ENCODE results near the gene FRAS1. TPM values are rescaled to one million over a fixed set of nuclear protein-coding genes. Genes with fewer than 3 reads are reported as not detected.
A peak's percentile ranks its signal among the peaks of the same experiment; 100 is the strongest.
"Not testable (repeated sequence)": the region's sequence is repeated elsewhere in the genome, so short reads cannot be mapped to it uniquely, and the experiment has no call there.

Gene FRAS1
- total and polyA plus RNA-seq, 4 experiments from 2014 or later, result not detected

DNA sequence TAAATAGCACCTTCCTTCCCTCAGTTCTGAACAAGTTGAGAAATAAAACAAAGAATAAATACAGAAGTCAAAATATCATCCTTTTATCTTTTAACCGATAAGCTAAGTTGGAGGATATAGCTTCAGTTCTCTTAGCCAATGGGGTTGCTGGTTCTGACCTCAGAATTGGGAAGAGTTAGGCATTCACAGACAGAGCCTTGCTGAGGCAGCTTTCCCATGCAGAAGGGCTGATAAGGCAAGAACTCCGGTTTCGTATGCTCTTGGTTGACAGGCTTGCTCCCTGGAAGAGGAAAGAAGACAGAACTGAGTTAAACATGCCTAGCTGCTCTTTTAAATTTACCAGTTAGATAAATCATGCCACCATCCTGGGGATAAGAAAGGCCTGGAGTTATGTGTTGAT lies 17.6 kb downstream of the FRAS1 start:
- Histone ChIP-seq H3K36me3 (ENCODE audit: insufficient read depth, low read length) (no peaks in the 10 kb centered on the region), H3K27ac (ENCODE audit: low read depth, low read length) (no peak overlapping the region), H3K4me3 (ENCODE audit: low read length in 2 of 2) (no peak overlapping the region), H3K4me1 (ENCODE audit: insufficient read depth, low read length) (no peaks in the 10 kb centered on the region), H3K27me3 (ENCODE audit: insufficient read depth, low read length) (no peaks in the 10 kb centered on the region), H3K9me3 (ENCODE audit: control insufficient read depth in 1 of 2, low read length in 2 of 2) (no peaks in the 10 kb centered on the region)
- no peaks in the 10 kb centered on the region for H3K4me1 Mint-ChIP-seq
- intact Hi-C loops (cut with micrococcal nuclease), result no loop called here
- ChIA-PET CTCF (ENCODE audit: partially characterized antibody) (no interaction called here), POLR2A (ENCODE audit: partially characterized antibody) (no interaction called here)
- no peaks in the 10 kb centered on the region for H3K36me3 Mint-ChIP-seq
- H3K9me3 Mint-ChIP-seq, result no peaks in the 10 kb centered on the region
- H3K27me3 Mint-ChIP-seq, result peaks cover 14 to 28% of the 10 kb centered on the region in 2 donors
- no peak for DNase-seq
- no peak overlapping the region for H3K27ac Mint-ChIP-seq
- no peak overlapping the region for H3K4me3 Mint-ChIP-seq

DNA sequence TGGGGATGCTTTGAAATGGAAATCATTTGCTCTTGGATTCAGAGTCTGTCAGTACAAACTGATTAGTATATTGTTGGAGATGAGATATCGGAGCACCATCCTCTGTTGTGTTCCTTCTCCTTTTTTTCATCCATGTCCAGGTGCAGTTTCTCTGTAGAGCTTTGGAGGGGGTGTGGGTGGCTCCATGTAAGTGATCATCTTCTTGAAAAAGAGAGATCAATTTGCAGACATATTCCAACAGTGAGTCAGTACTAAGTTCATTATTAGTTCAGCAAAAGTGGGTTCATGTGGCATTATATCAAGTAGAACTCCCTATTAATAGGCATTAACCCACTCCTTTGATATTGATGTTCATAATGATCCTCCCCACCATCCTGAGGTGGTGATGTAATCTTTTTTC lies 18.9 kb downstream of the FRAS1 start:
- H3K36me3 ChIP-seq (ENCODE audit: insufficient read depth, low read length), result no peaks in the 10 kb centered on the region
- Mint-ChIP-seq H3K27me3 (peaks cover 11 to 24% of the 10 kb centered on the region in 2 donors), H3K9me3 (no peaks in the 10 kb centered on the region), H3K4me3 (no peak overlapping the region), H3K27ac (no peak overlapping the region), H3K4me1 (no peaks in the 10 kb centered on the region), H3K36me3 (no peaks in the 10 kb centered on the region)
- intact Hi-C loops (cut with micrococcal nuclease), result no loop called here
- H3K4me1 ChIP-seq (ENCODE audit: insufficient read depth, low read length), result no peaks in the 10 kb centered on the region
- DNase-seq, result no peak
- ChIA-PET POLR2A (ENCODE audit: partially characterized antibody) (no interaction called here), CTCF (ENCODE audit: partially characterized antibody) (no interaction called here)
- H3K27me3 ChIP-seq (ENCODE audit: insufficient read depth, low read length), result no peaks in the 10 kb centered on the region
- no peak overlapping the region for H3K27ac ChIP-seq (ENCODE audit: low read depth, low read length)
- H3K9me3 ChIP-seq (ENCODE audit: control insufficient read depth in 1 of 2, low read length in 2 of 2), result no peaks in the 10 kb centered on the region
- no peak overlapping the region for H3K4me3 ChIP-seq (ENCODE audit: low read length in 2 of 2)

DNA sequence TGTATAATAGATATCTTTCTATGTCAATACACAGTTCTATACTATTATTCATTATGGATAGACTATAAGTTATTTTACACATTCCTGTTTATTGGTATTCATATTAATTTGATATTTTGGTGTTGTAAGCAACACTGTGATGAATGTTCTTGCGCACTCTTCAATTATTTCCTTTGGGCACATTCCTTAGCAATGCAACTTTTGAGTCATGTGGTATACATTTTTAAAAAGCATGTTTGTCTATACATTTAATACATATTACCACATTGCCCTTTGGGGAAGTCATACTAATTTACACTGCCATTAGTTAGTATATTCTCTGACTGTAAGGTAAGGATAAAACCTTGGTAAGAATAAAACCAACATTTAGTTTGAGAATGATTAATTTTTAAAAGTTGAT lies 21.0 kb downstream of the FRAS1 start:
- no peak for DNase-seq
- Mint-ChIP-seq H3K27me3 (peaks cover 11 to 21% of the 10 kb centered on the region in 2 donors), H3K9me3 (no peaks in the 10 kb centered on the region), H3K36me3 (no peaks in the 10 kb centered on the region), H3K27ac (no peak overlapping the region), H3K4me1 (no peaks in the 10 kb centered on the region), H3K4me3 (no peak overlapping the region)
- Histone ChIP-seq H3K36me3 (ENCODE audit: insufficient read depth, low read length) (no peaks in the 10 kb centered on the region), H3K9me3 (ENCODE audit: control insufficient read depth in 1 of 2, low read length in 2 of 2) (no peaks in the 10 kb centered on the region), H3K4me3 (ENCODE audit: low read length in 2 of 2) (no peak overlapping the region), H3K27ac (ENCODE audit: low read depth, low read length) (no peak overlapping the region), H3K27me3 (ENCODE audit: insufficient read depth, low read length) (no peaks in the 10 kb centered on the region), H3K4me1 (ENCODE audit: insufficient read depth, low read length) (no peaks in the 10 kb centered on the region)
- CTCF ChIA-PET (ENCODE audit: partially characterized antibody), result no interaction called here
- intact Hi-C loops (cut with micrococcal nuclease), result no loop called here
- POLR2A ChIA-PET (ENCODE audit: partially characterized antibody), result no interaction called here

DNA sequence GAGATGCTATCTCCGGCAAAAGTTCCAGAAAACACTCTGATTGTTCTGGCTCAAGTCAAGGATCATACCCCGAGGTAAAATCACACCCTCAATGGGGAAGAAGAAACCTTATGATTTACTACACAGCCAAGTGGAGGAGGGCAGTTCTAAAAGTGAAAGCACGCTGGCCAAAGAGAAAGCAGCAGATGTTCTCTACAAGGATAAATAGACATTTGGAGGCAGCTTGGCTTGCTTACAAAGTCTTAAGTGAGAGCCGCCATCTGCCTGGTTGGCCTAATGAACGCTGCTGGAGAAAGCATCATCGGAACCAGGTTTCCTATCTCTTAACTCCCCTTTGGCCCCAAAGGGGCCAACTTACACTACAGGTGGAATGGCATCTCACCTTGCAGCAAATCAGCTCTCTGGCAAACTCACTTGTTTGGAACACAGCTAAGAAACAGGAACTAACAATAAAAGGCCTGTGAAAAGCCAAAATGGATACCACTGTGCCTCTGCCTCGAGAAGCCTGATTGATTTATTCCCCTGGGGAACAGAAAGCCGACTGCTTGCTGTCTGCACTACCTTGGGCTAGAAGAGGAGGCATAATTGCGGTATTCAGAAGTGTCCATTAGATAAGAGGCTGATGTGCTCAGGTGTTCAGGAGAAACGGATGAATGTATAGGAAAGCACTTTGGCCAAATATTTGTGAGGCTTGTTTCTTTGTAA lies 22.8 kb downstream of the FRAS1 start:
- Mint-ChIP-seq H3K9me3 (no peaks in the 10 kb centered on the region), H3K4me1 (no peaks in the 10 kb centered on the region), H3K27me3 (peaks cover 11 to 12% of the 10 kb centered on the region in 2 donors), H3K27ac (no peak overlapping the region), H3K4me3 (no peak overlapping the region), H3K36me3 (no peaks in the 10 kb centered on the region)
- intact Hi-C loops (cut with micrococcal nuclease), result no loop called here
- POLR2A ChIA-PET (ENCODE audit: partially characterized antibody), result no interaction called here
- Histone ChIP-seq H3K36me3 (ENCODE audit: insufficient read depth, low read length) (no peaks in the 10 kb centered on the region), H3K4me3 (ENCODE audit: low read length in 2 of 2) (no peak overlapping the region), H3K27me3 (ENCODE audit: insufficient read depth, low read length) (no peaks in the 10 kb centered on the region), H3K27ac (ENCODE audit: low read depth, low read length) (no peak overlapping the region), H3K9me3 (ENCODE audit: control insufficient read depth in 1 of 2, low read length in 2 of 2) (no peaks in the 10 kb centered on the region), H3K4me1 (ENCODE audit: insufficient read depth, low read length) (no peaks in the 10 kb centered on the region)
- CTCF ChIA-PET (ENCODE audit: partially characterized antibody), result no interaction called here
- no peak for DNase-seq

DNA sequence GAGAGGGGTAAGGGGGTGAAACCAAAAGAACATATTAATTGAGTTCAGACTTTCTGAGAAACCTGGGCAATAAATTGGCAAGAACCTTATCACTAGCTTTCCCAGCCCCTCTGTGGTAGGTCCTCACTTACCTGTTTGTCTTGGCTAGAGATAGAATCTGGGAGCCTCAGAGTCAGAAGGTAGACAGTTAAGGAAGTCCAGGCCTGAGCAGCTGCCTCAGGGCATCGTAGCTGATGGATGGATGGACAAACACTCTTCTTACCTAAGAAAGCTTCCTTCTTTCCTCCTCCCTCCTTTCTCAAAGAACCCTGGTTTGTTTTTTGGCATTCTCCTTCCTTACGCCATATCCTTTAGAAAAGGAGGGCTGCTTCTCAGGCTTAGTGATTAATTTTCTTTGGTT lies 24.4 kb downstream of the FRAS1 start:
- Mint-ChIP-seq H3K4me1 (no peaks in the 10 kb centered on the region), H3K4me3 (no peak overlapping the region), H3K9me3 (peaks cover 0 to 3% (median 0%) of the 10 kb centered on the region in 8 donors), H3K27ac (no peak overlapping the region), H3K27me3 (peaks cover 6 to 7% of the 10 kb centered on the region in 2 donors), H3K36me3 (no peaks in the 10 kb centered on the region)
- no peaks in the 10 kb centered on the region for H3K9me3 ChIP-seq (ENCODE audit: control insufficient read depth in 1 of 2, low read length in 2 of 2)
- DNase-seq, result no peak
- ChIA-PET POLR2A (ENCODE audit: partially characterized antibody) (no interaction called here), CTCF (ENCODE audit: partially characterized antibody) (no interaction called here)
- intact Hi-C loops (cut with micrococcal nuclease), result no loop called here
- no peak overlapping the region for H3K27ac ChIP-seq (ENCODE audit: low read depth, low read length)
- H3K4me3 ChIP-seq (ENCODE audit: low read length in 2 of 2), result no peak overlapping the region
- H3K27me3 ChIP-seq (ENCODE audit: insufficient read depth, low read length), result no peaks in the 10 kb centered on the region
- H3K36me3 ChIP-seq (ENCODE audit: insufficient read depth, low read length), result no peaks in the 10 kb centered on the region
- H3K4me1 ChIP-seq (ENCODE audit: insufficient read depth, low read length), result no peaks in the 10 kb centered on the region

DNA sequence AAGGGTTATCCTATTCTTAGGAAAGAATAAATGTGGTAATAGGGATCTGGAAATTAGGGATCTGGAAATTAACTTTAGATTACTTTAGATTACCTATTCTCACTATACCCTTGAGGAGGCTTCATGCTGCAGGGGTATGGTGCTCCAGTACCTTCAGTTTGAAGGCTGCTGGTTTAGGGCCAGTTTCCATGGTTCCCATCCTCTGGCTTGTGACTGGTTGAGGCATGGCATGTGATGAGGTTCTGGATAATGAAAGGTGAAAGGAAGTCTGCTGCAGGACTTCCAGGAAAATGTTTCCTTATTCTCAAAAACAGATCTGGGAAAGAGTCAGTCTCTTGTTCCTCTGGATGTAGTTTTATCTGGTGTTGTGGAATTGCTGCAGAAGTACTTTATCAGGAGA lies 25.9 kb downstream of the FRAS1 start:
- Mint-ChIP-seq H3K9me3 (peaks cover 0 to 4% (median 0%) of the 10 kb centered on the region in 8 donors), H3K36me3 (no peaks in the 10 kb centered on the region), H3K4me1 (no peaks in the 10 kb centered on the region), H3K27me3 (peaks cover 2 to 9% of the 10 kb centered on the region in 2 donors), H3K4me3 (no peak overlapping the region), H3K27ac (peak overlapping the region in 1 of 7 donors; percentile 57)
- Histone ChIP-seq H3K9me3 (ENCODE audit: control insufficient read depth in 1 of 2, low read length in 2 of 2) (no peaks in the 10 kb centered on the region), H3K27ac (ENCODE audit: low read depth, low read length) (no peak overlapping the region), H3K4me3 (ENCODE audit: low read length in 2 of 2) (no peak overlapping the region), H3K36me3 (ENCODE audit: insufficient read depth, low read length) (no peaks in the 10 kb centered on the region), H3K4me1 (ENCODE audit: insufficient read depth, low read length) (no peaks in the 10 kb centered on the region), H3K27me3 (ENCODE audit: insufficient read depth, low read length) (no peaks in the 10 kb centered on the region)
- no peak for DNase-seq
- ChIA-PET CTCF (ENCODE audit: partially characterized antibody) (no interaction called here), POLR2A (ENCODE audit: partially characterized antibody) (no interaction called here)
- intact Hi-C loops (cut with micrococcal nuclease), result no loop called here

DNA sequence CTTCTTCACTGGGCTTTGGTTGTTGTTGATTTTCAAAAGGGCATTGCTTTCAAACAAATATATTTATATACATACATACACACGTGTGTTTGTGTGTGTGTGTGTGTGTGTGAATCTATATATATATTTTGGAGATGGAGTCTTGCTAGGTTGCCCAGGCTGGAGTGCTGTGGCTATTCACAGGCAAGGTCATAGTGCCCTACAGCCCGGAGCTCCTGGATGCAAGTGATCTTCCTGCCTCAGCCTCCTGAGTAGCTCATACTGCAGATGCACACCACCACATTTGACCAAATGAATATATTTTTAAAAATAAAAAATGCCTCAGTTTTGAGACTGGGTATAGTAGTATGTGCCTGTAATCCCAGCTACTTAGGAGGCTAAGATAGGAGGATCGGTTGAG lies 34.4 kb downstream of the FRAS1 start:
- Mint-ChIP-seq H3K4me3 (no peak overlapping the region), H3K36me3 (no peaks in the 10 kb centered on the region), H3K4me1 (no peaks in the 10 kb centered on the region), H3K27ac (no peak overlapping the region), H3K27me3 (peaks cover 3 to 4% of the 10 kb centered on the region in 2 donors), H3K9me3 (peaks cover 0 to 4% (median 0%) of the 10 kb centered on the region in 8 donors)
- no peaks in the 10 kb centered on the region for H3K9me3 ChIP-seq (ENCODE audit: control insufficient read depth in 1 of 2, low read length in 2 of 2)
- ChIA-PET CTCF (ENCODE audit: partially characterized antibody) (no interaction called here), POLR2A (ENCODE audit: partially characterized antibody) (no interaction called here)
- H3K4me3 ChIP-seq (ENCODE audit: low read length in 2 of 2), result no peak overlapping the region
- H3K4me1 ChIP-seq (ENCODE audit: insufficient read depth, low read length), result no peaks in the 10 kb centered on the region
- no peak overlapping the region for H3K27ac ChIP-seq (ENCODE audit: low read depth, low read length)
- DNase-seq, result no peak
- H3K36me3 ChIP-seq (ENCODE audit: insufficient read depth, low read length), result no peaks in the 10 kb centered on the region
- intact Hi-C loops (cut with micrococcal nuclease), result no loop called here
- no peaks in the 10 kb centered on the region for H3K27me3 ChIP-seq (ENCODE audit: insufficient read depth, low read length)

DNA sequence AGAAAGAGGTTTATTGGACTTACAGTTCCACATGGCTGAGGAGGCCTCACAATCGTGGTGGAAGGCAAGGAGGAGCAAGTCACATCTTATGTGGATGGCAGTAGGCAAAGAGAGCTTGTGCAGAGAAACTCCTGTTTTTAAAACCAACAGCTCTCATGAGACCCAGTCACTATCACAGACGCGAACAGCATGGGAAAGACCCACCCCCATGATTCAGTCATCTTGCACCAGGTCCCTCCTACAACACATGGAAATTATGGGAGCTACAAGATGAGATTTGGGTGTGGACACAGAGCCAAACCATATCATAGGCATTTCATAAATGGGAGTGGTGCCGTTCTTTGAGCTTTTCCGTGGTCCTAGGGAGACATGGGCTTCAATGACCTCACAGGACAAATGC lies 35.2 kb downstream of the FRAS1 start:
- H3K9me3 Mint-ChIP-seq; H3K27ac Mint-ChIP-seq; H3K27ac ChIP-seq (ENCODE audit: low read depth, low read length); H3K36me3 Mint-ChIP-seq; CTCF ChIA-PET (ENCODE audit: partially characterized antibody); H3K9me3 ChIP-seq (ENCODE audit: control insufficient read depth in 1 of 2, low read length in 2 of 2); H3K36me3 ChIP-seq (ENCODE audit: insufficient read depth, low read length); POLR2A ChIA-PET (ENCODE audit: partially characterized antibody); H3K4me1 Mint-ChIP-seq; DNase-seq; H3K4me3 Mint-ChIP-seq; H3K27me3 ChIP-seq (ENCODE audit: insufficient read depth, low read length); H3K27me3 Mint-ChIP-seq; H3K4me3 ChIP-seq (ENCODE audit: low read length in 2 of 2); intact Hi-C loops (cut with micrococcal nuclease); H3K4me1 ChIP-seq (ENCODE audit: insufficient read depth, low read length): not testable (repeated sequence)

Data from CD4-positive, alpha-beta memory T cell (primary cell).